CD4-positive, alpha-beta T cell treated with Interleukin-17A for 1 hour (primary cell): ENCODE results near the gene HDAC5.
"Not testable (repeated sequence)": the region's sequence is repeated elsewhere in the genome, so short reads cannot be mapped to it uniquely, and the experiment has no call there.

Experiments
- DNase-seq: peaks from one replicate; pipeline ENCODE4 v3.0.0-alpha.2; 2020

HDAC5 gene

DNA sequence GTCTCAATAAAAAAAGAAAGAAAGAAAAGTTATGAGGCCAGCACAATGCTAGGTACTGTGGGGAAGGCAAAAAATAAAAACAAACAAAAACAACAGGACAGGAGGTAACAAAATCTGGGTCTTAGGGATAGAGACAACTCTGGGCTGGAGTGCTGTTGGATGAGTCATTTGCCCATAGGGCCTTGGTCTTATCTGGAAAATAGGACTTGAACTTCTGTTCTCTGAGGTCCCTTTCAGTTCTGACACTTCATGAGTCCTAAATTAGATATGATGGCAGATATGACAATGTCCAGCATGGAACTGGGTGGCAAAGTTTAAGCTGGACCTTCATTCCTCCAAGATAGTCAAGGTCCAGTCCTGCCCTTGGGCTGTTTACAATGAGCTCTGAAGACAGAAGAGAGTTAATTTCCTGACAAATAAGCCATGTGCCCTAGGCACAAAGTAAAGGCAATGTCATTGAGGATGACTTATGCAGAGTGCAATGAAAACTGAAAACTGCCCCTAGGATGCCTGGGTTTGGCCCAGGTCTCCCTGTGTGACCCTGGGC lies 8.9 kb upstream of the HDAC5 start:
- no peak for DNase-seq

DNA sequence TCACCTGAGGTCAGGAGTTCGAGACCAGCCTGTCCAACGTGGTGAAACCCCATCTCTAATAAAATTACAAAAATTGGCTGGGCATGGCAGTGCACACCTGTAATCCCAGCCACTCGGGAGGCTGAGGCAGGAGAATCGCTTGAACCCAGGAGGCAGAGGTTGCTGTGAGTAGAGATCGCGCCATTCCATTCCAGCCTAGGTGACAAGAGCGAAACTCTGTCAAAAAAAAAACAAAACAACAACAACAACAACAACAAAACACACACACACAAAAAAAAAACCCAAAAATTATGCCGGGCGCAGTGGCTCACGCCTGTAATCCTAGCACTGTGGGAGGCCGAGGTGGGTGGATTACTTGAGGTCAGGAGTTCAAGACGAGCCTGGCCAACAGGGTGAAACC lies 7.9 kb upstream of the HDAC5 start:
- not testable (repeated sequence) for DNase-seq

DNA sequence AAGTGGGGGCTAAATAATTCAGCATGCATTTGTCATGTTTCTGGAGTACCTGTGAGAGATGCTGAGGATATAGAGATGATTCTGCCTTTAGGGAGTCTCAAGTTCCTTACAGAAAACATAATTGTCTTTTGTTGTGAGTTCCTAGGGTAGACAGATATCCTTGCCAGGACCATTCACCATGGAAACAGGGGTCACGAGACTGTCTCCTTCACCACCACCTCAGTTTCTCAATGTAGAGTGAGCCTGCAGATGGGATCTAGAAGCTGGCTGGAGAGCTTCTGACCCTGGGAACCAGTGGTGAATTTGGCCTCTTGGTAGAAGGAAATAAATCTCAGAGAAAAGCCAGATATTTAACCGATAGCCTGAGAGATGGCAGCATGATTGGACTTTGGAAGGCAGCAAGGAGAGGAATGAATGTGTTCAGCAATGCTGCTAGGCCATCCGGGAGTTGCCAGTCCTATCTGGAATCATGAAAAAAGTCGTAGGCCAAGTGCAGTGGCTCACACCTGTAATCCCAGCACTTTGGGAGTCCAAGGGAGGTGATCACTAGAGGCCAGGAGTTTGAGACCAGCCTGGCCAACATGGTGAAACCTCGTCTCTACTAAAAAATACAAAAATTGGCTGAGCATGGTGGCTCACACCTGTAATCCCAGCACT lies 7.4 kb upstream of the HDAC5 start:
- no peak for DNase-seq

DNA sequence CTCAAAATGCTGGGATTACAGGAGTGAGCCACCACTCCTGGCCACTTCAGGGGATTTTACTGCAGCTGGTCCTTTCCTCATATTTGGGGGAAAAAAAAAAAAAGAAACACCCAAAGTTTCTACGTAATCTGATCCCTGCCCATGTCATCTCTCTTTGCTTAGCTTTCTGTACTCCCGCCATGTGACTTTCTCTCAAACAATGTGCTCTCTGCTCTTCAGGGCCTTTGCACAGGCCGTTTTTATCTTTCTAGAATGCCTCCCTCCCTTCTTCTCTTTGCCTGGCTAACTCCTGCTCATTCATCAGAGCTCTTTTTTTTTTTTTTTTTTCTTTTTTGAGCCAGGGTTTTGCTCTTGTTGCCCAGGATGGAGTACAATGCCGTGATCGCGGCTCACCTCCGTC lies 4.9 kb upstream of the HDAC5 start:
- no peak for DNase-seq

DNA sequence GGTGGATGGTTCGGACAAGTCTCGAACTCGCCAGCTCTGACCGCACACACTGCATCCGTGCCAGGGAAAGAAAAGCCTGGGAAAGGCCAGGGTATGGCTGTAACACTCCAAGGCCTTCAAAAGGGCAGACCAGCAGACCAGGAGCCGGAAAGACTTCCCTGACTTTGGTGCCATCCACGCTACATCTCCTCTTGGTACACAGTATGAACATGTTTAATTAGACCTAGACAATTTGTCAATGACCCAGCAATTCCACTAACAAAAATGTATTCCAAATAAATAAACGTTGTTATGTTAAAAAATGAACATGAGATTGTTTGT lies 637 bp upstream of the HDAC5 start:
- DNase-seq: no peak

DNA sequence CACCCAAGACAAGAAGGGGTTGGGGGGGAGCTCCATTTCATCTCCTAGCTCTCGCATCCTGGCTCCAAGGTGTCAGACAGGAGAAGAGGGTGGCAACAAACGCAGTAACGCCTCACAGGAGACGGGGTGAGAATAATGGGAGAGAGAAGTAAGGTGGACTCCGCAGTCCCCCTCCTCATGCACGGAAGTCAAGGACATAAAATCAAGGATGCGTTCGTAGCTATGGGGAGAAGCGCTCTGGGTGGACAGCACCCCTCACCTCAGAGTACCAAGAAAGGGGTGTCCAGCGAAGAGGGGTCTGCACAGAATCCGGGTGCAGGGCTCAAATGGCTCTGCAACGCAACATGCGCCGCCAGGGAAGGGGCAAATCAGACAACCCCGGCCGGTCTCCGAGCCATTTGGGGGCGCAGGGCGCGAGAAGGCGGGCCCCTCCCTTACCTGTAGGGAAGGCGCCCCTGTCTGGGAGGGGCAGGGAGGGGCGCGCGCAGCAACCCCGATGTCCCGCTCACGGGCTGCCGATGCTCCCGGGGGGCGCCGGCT lies 555 bp downstream of the HDAC5 start:
- no peak for DNase-seq

DNA sequence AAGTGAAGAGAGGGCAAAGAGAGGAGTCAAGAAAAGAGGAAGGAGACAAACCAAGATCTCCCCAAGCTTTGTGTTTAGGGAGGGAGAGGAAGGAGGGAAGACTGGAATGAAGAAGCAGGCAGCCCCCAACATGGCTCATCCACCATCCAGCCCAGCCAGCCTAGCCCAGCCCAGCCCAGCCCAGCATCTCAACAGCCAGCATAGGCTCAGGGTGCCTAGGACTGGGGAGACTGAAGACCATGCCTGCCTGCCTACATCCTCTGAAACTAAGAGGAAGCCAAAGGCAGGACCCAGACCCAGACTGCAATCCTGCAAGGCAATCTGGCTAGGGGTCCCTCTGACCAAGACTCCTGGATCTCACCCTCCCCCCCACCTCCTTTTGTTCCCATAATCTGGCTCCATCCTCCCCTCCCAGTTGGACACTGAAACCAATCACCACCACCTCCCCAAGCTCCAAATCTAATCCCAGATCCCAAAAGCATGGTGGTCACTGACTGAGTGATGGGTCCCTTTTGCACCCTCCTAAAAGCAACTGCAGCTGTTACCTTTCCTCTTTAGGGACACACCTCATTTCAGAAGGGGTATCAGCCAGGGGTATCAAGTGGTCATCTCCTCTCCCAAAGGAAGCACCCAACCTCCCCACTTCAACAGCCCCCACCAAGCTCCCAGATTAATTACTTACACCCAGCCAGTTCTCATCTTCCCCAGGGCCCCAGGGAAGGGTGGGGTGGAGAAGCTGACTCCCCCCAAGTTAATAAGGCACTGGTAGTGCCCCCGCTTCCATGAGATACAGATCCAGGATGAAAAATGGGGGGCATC lies 1.2 kb downstream of the HDAC5 start:
- no peak for DNase-seq

DNA sequence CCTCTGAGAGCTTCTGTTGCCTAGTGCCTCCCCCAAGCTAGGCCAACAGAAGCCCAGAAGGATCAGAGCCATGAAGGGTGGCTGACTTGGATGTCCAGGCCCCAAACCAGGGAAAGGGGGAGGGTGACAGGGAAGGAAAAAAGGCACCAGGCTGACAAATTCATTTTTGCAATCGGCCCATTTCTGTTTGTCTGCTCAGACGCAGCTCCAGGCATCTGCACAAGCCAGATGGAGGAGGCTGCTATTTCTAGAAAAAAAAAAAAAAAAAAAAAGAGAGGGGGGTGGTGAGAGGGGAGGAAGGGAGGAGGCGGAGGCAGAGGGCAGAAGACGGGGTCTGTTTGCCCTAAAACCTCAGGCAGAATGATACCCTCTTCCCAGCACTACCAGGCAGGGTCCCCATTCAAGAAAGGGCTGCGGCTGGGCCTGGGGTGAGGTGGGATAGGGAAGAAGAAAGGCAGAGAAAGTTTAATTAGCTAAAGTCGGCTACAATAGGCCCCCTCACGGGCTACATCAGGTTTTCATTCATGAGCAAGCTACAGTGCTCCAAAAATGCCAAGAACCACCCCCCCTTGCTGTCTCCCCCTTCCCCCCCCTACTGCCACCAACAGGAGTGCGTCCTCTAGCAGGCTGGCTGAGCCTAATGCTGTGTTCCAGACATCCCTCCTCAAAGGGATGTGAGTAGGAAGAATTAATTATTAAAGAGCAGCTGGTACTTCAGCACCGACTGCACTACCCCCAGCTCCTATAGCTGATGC lies 2.4 kb downstream of the HDAC5 start:
- no peak for DNase-seq

DNA sequence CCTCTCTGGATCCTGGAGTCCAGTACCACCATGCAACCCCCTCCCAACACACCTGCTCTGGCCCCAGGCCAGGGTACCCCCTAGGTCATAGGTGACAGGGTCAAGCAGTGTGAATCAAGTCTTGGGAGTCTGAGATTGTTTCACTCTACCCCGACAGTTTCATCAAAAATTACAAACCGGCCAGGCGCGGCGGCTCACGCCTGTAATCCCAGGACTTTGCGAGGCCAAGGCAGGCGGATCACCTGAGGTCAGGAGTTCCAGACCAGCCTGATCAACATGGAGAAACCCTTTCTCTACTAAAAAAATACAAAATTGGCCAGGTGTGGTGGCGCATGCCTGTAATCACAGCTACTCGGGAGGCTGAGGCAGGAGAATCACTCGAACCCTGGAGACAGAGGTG lies 3.2 kb downstream of the HDAC5 start:
- DNase-seq: not testable (repeated sequence)

DNA sequence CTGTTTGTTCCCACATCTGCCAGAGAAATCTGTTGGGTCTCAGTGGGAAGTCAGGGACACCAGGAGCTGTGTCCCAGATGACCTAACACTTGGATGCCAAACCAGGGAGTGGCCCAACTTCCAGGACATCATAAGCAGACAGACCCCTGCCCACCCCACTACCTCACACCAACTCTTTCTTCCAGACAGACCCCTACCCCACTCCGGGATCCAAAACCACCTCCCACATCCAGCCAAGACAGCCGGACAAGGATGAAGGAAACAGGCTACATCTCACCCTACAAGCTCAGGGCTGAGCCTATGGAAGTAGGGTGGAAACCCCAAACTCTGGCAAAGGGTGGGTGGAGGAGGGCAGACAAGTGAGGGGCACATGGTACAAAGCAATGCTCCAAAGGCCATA lies 3.6 kb downstream of the HDAC5 start:
- no peak for DNase-seq

DNA sequence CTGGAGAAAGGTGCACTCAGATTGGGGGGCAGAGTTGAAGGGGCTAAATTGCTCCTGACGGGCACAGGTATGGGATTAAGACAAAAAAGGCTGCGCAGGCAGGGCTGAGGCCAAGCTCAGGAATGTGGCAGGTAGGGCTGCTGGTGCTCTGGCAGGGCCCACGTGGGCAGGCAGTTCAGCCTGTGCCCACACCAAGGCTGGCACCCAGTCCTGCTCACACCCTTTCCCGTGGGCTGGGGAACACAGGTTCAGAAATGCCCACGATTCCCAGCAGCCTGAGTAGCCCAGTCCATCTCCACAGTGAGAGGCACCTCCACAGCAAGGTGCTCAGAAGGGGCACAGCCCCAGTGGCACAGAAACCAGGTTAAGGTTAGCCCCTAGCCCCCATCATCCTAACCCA lies 4.4 kb downstream of the HDAC5 start:
- no peak for DNase-seq

DNA sequence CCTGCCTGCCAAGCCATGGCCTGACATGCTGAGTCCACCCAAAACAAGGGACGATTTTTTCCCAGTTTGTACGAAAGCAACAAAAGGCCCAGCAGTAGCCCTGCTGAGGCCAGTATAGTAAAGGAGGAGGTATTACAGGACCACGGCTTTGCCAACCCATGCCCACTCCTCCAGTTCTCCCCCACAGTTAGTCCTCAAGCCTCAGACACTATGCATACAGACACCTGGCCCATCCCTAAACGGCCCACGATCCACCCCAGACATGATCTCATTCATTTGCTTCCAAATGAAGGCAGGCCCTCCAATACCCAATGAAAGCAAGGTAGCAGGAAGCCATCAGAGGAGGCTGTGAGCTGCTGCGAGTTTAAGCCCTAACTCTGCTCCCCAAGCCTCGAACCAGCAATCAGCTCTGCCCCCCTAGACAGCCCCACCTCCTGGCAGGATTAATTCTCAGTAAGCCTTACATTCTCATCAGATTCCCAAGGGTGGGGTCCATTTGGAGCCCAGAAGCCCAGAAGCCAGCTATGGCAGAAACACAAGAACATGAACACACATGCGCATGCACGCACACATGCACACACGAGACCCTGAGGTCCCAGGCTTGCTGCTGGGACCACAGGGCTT lies 4.9 kb downstream of the HDAC5 start:
- no peak for DNase-seq

DNA sequence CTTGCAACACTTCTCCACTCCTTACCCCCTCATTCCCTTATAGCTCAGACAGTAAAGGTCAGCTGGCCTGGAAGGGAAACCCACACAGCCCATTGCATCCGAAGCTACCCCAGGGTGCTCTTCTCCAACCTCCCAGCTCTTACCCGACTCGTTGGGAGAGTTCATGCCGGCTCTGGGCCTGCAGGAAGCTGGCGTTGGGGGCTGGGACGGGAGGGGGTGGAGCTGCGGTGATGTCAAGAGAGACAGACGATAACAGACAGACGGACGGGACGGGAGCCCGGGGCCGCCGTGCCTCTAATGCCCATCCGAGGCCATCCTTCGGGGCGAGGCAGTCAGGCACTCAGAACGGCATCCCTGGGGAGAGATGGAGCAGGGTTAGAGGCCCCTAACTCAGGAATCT lies 6.1 kb downstream of the HDAC5 start:
- no peak for DNase-seq

DNA sequence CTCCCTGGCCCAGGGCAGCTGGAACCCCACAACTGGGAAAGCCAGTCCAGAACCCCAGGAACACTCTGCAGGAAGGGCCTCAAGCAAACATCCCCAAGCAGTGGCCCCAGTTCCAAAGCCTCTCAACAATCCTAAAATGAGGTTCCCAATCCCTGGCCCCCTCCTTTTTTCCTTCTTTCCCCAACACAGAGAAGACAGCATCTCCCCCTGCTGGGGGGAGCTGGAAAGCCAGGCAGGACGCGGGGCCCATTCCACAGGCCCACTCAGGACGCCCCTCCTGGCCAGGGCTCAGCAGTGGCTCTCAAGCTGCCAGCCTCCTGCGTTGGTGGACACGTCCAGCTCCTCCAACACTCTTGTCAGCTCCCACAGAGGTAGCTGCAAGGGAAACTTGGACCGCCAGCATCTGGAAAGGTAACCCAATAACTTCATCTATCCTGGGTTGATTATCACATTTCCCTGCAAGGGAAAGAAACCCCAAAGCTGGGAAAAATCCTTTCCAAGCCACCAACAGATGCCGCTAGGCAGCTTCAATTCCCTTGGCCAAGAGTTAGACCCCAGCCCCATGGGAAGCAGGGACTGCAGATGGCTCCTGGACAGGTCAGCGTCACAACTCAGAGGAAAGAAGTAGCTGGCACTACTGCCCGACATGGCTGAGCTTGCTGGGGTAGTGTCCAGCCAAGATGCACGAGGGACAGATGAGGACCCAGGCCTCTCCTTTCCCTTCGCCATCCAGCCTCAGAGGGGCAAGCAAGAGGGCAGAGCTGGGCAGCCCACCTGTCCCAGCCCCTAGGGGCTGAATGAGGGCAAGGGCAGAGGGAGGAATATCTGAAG lies 7.6 kb downstream of the HDAC5 start:
- DNase-seq: no peak

DNA sequence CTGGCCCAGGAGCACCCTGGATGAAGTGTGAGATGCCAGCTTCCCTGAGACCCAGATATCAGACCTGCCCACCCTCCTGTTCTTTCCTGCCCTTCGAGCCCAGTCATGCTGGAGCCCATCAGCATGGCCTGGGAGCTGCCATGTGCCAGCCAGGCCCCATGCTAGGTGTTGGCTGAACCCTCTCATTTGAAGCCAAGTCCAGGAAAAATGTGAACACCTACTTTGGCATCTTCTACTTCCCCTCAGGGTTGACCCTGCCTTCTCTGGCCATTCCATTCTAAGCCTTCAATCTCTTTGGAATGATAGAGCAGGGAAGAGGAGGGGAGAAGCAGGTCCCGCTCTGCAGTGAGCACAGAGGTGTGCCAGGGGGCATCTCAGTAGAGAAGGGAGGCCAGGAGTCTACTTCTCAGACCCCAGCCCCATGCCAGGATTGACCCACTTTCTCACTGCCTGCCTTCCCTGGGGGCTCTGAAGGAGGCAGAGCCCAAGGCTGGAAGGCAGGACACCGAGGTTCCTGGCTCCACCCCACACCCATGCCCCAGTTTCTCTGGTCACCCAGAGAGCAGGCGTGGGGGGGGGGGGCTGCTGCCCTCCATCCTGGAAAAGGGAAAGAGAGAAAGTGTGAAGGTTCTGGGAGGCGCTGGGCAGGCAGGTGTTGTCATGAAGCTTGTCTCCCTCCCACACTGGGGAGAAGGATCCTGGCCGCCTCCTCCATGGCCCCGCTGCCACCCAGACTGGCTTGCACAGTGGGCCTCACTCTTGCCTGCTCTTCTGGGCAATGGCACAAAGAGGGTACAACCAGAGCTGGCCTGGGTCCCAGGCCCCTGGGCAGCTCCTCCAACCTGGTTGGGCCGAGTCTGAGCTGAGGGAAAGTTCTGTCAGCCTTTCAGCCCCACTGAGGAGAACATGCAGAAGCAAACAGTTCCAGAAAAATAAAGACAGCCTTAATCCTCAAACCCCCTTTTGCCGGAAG lies 9.3 kb downstream of the HDAC5 start:
- no peak for DNase-seq

DNA sequence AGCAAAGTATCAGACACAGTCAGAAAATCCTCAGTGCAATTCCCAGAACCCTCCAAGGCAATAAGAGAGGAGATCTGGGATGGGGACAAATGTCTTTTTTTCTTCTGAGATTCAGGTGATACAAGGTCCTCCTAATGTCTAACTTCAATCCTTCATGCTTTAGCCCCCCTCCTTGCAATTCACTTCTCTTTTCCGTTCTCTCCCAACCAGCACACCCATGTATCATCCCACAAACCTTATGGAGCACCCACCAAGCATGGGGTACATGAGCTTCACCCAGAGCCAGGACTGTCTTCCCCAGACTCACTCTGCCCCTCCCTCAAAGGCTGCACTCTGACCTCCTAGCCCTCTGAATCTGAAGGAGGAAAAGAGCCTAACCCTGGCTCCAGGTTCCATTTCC lies 10.1 kb downstream of the HDAC5 start:
- no peak for DNase-seq

DNA sequence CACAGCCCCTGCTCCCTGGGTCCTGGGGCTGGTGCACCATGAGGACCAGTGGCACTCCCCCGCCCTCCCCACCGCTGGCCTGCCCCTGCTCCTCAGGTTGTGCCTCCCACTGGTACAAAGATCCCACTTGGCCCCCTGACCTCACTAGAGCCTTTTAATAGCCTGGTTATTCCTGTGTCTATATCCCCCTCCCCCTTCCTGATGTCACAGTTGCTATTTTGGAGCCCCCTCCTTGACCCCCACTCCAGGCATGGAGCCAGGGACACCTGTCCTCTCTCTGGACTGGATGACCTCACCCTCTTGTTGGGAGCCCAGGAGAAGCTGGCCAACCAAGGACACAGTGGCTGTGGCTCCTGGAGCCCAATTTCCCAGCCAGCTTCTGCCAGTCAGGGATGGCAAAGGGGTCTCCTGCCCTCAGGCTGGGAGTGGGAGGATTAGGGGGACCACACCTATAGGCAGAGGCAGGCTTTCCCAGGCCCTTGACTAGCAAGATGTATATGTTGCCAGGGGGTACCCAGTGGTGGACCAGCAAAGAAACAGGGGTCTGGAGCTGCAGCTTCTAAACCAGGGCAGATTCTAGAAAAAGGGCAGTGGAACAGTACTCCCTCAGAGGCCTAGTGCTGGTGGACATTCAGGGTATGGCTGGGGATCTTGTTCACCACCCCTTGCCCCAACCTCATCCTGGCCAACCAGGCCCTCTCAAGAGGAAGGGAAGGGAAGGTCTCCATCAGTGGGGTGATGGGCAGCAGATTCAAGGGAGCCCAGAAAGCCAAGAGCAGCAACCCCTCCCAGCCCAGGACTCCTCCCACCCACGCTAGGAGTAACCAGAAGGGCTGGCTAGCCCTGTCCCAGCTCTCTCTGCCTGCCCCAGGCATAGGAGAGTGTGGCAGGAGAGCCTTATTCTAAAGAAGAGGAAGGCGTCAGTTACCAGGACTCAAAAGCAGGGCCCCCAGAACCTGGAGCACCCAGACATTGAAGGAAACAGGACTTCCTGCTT lies 10.9 kb downstream of the HDAC5 start:
- DNase-seq: no peak

DNA sequence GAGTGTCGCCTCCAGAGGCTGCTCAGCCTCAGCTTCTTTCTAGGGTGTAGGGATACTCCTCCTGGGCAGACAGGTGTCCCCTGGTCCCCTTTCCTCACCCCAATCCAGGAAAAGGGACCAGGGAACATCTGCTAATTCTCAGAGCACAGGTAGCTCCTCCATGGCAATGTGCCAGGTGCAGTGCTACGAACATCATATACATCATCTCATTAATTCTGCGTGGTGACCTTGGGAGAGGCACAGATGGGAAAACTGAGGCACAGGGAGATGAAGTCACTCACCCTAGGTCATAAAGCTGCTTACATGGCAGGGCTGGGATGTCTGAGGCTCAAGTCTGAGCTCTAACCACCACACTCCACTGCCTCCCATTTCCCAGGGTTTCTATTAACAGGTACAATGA lies 11.7 kb downstream of the HDAC5 start:
- DNase-seq: no peak

DNA sequence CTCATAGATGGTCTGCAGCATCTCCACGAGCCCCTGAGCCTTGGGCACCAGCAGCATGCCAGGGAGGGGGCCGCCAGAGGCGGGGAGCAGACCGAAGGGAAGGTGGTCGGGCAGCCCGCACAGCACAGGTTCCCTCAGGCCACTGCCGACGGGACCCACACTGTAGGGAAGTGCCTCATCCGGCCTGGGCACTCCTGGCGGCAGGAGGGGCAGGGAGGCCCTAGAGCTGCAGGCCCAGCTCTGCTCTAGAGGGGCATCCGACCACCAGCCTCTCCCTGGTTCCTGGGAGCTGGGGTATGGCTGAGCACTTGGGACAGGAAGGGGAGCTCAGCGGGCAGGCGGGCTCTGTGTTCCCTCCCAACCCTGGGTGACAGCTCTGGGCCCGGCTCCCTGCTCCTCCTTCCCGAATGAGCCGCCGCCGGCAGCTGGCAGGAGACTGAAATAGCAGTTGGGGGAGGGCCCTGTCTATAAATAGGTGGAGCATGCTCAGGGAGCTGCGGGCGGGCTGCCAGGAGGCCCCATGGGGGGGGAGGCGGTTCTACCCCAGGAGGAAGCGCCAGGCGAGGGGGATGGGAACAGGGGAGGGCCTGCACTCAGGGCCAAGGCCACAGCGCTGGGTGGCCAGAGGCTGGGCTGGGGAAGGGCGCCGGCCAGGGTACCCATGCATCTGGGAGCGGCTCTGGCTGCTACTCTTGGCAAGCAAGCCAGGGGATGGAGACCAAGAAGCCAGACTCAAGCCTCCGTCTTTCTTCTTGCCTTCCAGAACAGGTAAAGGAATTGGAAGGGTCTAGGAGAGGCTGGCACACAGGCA lies 12.4 kb downstream of the HDAC5 start:
- DNase-seq: peak; percentile 56
